HCT116 (cell line): Measurements from ENCODE around the gene POLA1. TPM values are rescaled to one million over a fixed set of nuclear protein-coding genes. Genes with fewer than 3 reads are reported as not detected.
A peak's percentile ranks its signal among the peaks of the same experiment; 100 is the strongest.

Experiments
- ATAC-seq: fragments of 200-7000 bp; cut with Tn5 transposase; 2 replicates; pipeline ENCODE4 v1.9.1; 2020; ENCODE audit warnings: mild to moderate bottlenecking, moderate library complexity
- BruUV-seq: library from RNA; stranded (reverse); fragments of 400-500 nt; replicated peaks from 2 replicates; lab custom pipeline; 2021; lab: Mats Ljungman, UMichigan
- CTCF ChIA-PET: fragments of 300-600 bp; sonication (Branson Sonifier 250); formaldehyde crosslinking; loops from one replicate; lab custom pipeline; 2021; ENCODE audit warnings: antibody characterized with exemption; lab: Charles Lee
- POLR2A ChIA-PET: fragments of 300-600, 350-600 bp; sonication (Branson Sonifier 250); formaldehyde crosslinking; loops from one replicate; lab custom pipeline; 2021; ENCODE audit warnings: antibody characterized with exemption; lab: Charles Lee
- RAD21 ChIA-PET, 2 experiments: fragments of 300-600 bp; sonication (Branson Sonifier 250); formaldehyde crosslinking; loops; one replicate each; lab custom pipeline; 2023; ENCODE audit warnings: low total read pairs in 2 of 2; ENCODE audit not compliant: uncharacterized antibody in 2 of 2, unreplicated experiment in 2 of 2, low non-redundant PET in 1 of 2; lab: Charles Lee
- DNase-seq: peaks from one replicate; pipeline ENCODE4 v3.0.0-alpha.2; 2010; ENCODE audit warnings: low read depth, low spot score
- H2AFZ ChIP-seq: fragments of 200-600 bp; shearing (Covaris generic), sonication (generic); 2 replicates; pipeline ENCODE4 v1.6.1; 2017; ENCODE audit warnings: low read depth, mixed run types, mixed read lengths, antibody characterized with exemption, low read length; ENCODE audit not compliant: poor library complexity, severe bottlenecking
- H3K27ac ChIP-seq: 2 replicates; pipeline ENCODE4 v1.5.1; 2012; ENCODE audit warnings: low read depth, low read length
- H3K27me3 ChIP-seq: fragments of 200-600 bp; sonication (generic); 2 replicates; pipeline ENCODE4 v1.6.1; 2016; ENCODE audit warnings: mixed run types, low read length, mixed read lengths; ENCODE audit not compliant: insufficient read depth
- H3K36me3 ChIP-seq, 2 experiments: fragments of 200-500 bp in 1 of 2; fragments of 200-600 bp in 1 of 2; sonication (Bioruptor generic) in 1 of 2; sonication (generic) in 1 of 2; 2 replicates each; pipeline versions ENCODE4 v1.5.1 to v1.6.1; 2014 to 2016; ENCODE audit warnings: low read length in 2 of 2, inconsistent platforms in 1 of 2, mixed read lengths in 1 of 2, mixed run types in 1 of 2; ENCODE audit not compliant: insufficient read depth in 2 of 2, control insufficient read depth in 1 of 2
- H3K4me1 ChIP-seq, 2 experiments: fragments of 200-600 bp in 1 of 2; sonication (generic) in 1 of 2; 2 replicates each; pipeline versions ENCODE4 v1.5.1 to v1.6.1; 2012 to 2017; ENCODE audit warnings: low read length in 2 of 2, inconsistent platforms in 1 of 2, mild to moderate bottlenecking in 1 of 2, mixed read lengths in 1 of 2, mixed run types in 1 of 2, moderate library complexity in 1 of 2; ENCODE audit not compliant: insufficient read depth in 2 of 2, control insufficient read depth in 1 of 2
- H3K4me2 ChIP-seq: fragments of 200-600 bp; sonication (generic); 2 replicates; pipeline ENCODE4 v1.6.1; 2017; ENCODE audit warnings: mixed run types, low read length, mixed read lengths
- H3K4me3 ChIP-seq, 2 experiments: fragments of 200-600 bp in 1 of 2; sonication (generic) in 1 of 2; replicated peaks in 1 of 2; 2 replicates each; pipeline ENCODE4 v1.5.1; 2011 to 2016; ENCODE audit warnings: low read length in 2 of 2, control low read depth in 1 of 2, low read depth in 1 of 2, mild to moderate bottlenecking in 1 of 2, mixed read lengths in 1 of 2, mixed run types in 1 of 2
- H3K79me2 ChIP-seq: fragments of 200-600 bp; sonication (generic); 2 replicates; pipeline ENCODE4 v1.6.1; 2017; ENCODE audit warnings: mild to moderate bottlenecking, mixed run types, low read length, moderate library complexity, mixed read lengths; ENCODE audit not compliant: insufficient read depth
- H3K9ac ChIP-seq: fragments of 200-600 bp; sonication (generic); 2 replicates; pipeline ENCODE4 v1.6.1; 2016; ENCODE audit warnings: low read length, mixed read lengths
- H3K9me2 ChIP-seq: fragments of 200-600 bp; sonication (generic), shearing (Covaris generic); 2 replicates; pipeline ENCODE4 v1.6.1; 2017; ENCODE audit warnings: mixed run types, mild to moderate bottlenecking, moderate library complexity; ENCODE audit not compliant: insufficient read depth
- H3K9me3 ChIP-seq, 2 experiments: fragments of 200-500 bp in 1 of 2; fragments of 200-600 bp in 1 of 2; sonication (Bioruptor generic) in 1 of 2; sonication (generic) in 1 of 2; 2 replicates each; pipeline ENCODE4 v1.6.1; 2014 to 2017; ENCODE audit warnings: low read length in 2 of 2, mixed read lengths in 2 of 2, inconsistent platforms in 1 of 2, low read depth in 1 of 2, mild to moderate bottlenecking in 1 of 2, mixed run types in 1 of 2, moderate library complexity in 1 of 2; ENCODE audit not compliant: control insufficient read depth in 1 of 2, insufficient read depth in 1 of 2
- H4K20me1 ChIP-seq: fragments of 200-600 bp; sonication (generic), shearing (Covaris generic); 2 replicates; pipeline ENCODE4 v1.6.1; 2017; ENCODE audit warnings: mixed run types, mild to moderate bottlenecking, moderate library complexity; ENCODE audit not compliant: insufficient read depth
- CBX3 ChIP-seq: IDR thresholded peaks from 2 replicates; pipeline ENCODE4 v1.6.1; 2012; ENCODE audit warnings: low read depth
- CTCF ChIP-seq, 3 experiments: fragments of 200-600 bp in 1 of 3; sonication (generic) in 1 of 3; IDR thresholded peaks in 2 of 3; conservative IDR thresholded peaks in 1 of 3; 2 replicates each; pipeline ENCODE4 v1.5.1; 2012 to 2017; ENCODE audit warnings: low read depth in 2 of 3, low read length in 2 of 3, antibody characterized with exemption in 1 of 3, borderline replicate concordance in 1 of 3, control low read depth in 1 of 3, mild to moderate bottlenecking in 1 of 3, mixed read lengths in 1 of 3, mixed run types in 1 of 3, moderate library complexity in 1 of 3; ENCODE audit not compliant: insufficient read depth in 1 of 3
- MAX ChIP-seq: IDR thresholded peaks from 2 replicates; pipeline ENCODE4 v1.6.1; 2012
- RAD21 ChIP-seq: IDR thresholded peaks from 2 replicates; pipeline ENCODE4 v1.6.1; 2012; ENCODE audit warnings: low read depth, mild to moderate bottlenecking
- SIN3A ChIP-seq: IDR thresholded peaks from 2 replicates; pipeline ENCODE4 v1.6.1; 2012; ENCODE audit warnings: low read depth
- TCF7L2 ChIP-seq: IDR thresholded peaks from 2 replicates; pipeline ENCODE4 v1.7.0; 2011; ENCODE audit warnings: borderline replicate concordance, inconsistent platforms; ENCODE audit not compliant: insufficient read depth, insufficient read length; ENCODE audit errors: extremely low read depth
- intact Hi-C: fragments of 100-400 bp; cut with micrococcal nuclease; formaldehyde crosslinking; loops from 2 replicates; pipeline ENCODE4 v1.10.0; 2022
- total RNA-seq: library from RNA; stranded (reverse); gene quantifications from one replicate; pipeline ENCODE4 v1.2.1, GENCODE V29; 2021; ENCODE audit not compliant: unreplicated experiment

POLA1 gene
- total RNA-seq, 1 experiment from 2014 or later = 27.0 TPM

DNA sequence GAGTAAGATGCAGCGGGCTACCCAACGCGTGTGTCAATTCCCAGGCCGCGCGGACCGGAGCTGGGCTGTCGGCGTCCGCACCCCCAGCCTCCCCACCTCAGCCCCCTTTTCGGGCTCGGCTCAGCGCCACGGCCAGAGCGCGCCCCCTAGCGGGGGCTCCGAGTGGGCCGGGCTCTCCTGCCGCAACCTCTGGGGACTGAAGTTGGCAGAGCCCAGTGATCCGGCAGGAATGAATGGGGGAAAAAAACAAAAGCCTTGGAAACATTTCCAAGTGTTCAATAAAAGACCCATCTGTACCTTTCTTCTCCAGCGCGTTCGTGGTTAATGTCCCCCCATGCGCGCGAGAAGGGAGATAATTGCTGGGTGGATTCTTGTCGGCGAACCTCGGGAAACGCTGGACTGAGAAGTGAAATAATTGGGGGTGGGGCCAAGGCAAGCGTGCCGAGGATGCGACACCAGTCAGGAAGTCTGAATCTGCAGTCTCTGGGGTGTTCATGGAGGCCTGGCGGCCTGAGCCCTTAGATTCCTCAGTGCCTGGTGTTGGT lies 327.3 kb downstream of the POLA1 start:
- Histone ChIP-seq H3K27ac (no peak overlapping the region), H3K4me3 (peak overlapping the region; percentile 40 to 54), H3K27me3 (no peaks in the 10 kb centered on the region), H2AFZ (no peak overlapping the region)
- CTCF ChIA-PET = interaction anchor here (0.6 to 1.1 kb wide), 4 partner anchors 9 to 184 kb away, joined by 3 to 6 read pairs (median 4); no protein-coding TSS in a partner anchor
- no peak for TF ChIP-seq TCF7L2
- peak; percentile 63 for TF ChIP-seq RAD21
- no peak for TF ChIP-seq MAX
- TF ChIP-seq SIN3A = no peak
- TF ChIP-seq CBX3 = no peak
- peak; percentile 41 to 81 (median 67); a peak in 5 of 6 replicates for TF ChIP-seq CTCF (IDR thresholded peaks at IDR 0.05 in 2 of 3, conservative IDR thresholded peaks at IDR 0.05 in 1 of 3; ENCODE audit: borderline replicate concordance in 1 of 3, insufficient read depth in 1 of 3, low read depth in 2 of 3, low read length in 2 of 3)
- TF ChIP-seq, all 23 proteins: peak for 2
- DNase-seq (no peak), ATAC-seq (peak; percentile 90)
- Histone ChIP-seq H3K9me3 (no peaks in the 10 kb centered on the region), H3K4me2 (peak overlapping the region; percentile 78), H4K20me1 (no peaks in the 10 kb centered on the region), H3K9me2 (no peaks in the 10 kb centered on the region), H3K79me2 (no peaks in the 10 kb centered on the region), H3K36me3 (no peaks in the 10 kb centered on the region), H3K9ac (no peak overlapping the region), H3K4me1 (peaks cover 3 to 11% of the 10 kb centered on the region in 2 experiments; a peak in 3 of 4 replicates)
- ChIA-PET POLR2A (no interaction called here), RAD21 (no interaction called here)
- intact Hi-C loops = loop anchor here (2.0 kb wide), 2 partner anchors 182 to 268 kb away; no protein-coding TSS in a partner anchor
- no TSS peak for BruUV-seq
